ENCODE data around the gene CDK5RAP2. TPM values are rescaled to one million over a fixed set of nuclear protein-coding genes. Genes with fewer than 3 reads are reported as not detected.
A peak's percentile ranks its signal among the peaks of the same experiment; 100 is the strongest.
"Not testable (repeated sequence)": the region's sequence is repeated elsewhere in the genome, so short reads cannot be mapped to it uniquely, and the experiment has no call there.

CDK5RAP2 gene
- 10 to 100 TPM; 14.8 to 29.4 (median 21.6) TPM for total RNA-seq
- 10 to 100 TPM; 20.5 to 37.1 TPM for polyA plus RNA-seq

DNA sequence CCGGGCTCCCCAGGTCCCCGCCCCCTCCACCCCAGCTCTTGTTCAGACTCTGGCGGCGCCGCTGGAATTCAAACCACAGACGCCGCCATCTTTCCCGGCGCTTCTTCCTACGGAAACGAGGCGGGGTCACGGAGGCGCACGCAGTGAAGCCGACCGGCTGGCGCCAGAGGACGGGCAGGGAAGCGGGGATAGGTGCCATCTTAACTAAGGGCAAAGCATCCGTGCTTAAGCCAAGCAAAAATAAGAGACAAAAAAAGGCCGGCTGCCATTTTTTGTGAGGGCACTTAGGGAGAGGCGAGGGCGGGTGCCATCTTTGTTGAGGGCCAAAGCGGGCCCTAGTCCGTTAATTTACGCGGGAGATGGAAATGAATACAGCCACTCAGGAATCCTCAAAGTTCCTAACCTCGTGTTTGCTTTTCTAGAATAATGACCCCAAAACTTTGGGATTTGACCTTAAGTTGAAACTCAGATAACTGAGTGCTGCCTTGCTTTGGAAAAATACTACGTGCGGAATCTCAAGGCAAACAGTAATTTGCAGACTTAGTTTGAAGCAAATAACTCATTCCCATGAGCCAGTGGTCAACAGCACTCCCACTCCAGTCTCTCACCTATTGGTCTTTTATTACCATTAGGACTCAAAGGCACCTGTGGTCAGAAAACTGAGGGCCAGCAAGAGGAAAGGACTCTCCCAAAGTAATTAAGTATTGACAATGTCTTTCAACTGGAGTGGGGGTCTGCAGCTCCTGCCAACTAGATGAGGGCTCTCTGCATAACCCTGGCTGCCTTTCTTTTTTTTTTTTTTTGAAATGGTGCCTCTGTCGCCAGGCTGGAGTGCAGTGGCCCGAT is at the start of gene CDK5RAP2:
TSS of gene CDK5RAP2 (minus strand) at position 117 of the 846 bp plus-strand sequence. CDS start 189 bp downstream, outside the sequence.
- Histone ChIP-seq H3K9me3 (no peaks in the 10 kb centered on the region), H3K27ac (no peak within 1 kb of the TSS), H3K4me3 (peak within 1 kb of the TSS; percentile 73 to 94 (median 90)), H3K27me3 (no peaks in the 10 kb centered on the region), H3K4me1 (peaks cover 0 to 12% (median 6%) of the 10 kb centered on the region in 3 donors), H3K36me3 (no peaks in the 10 kb centered on the region)
- peak; percentile 93 to 97 (median 95) for DNase-seq
- 10% methylated on average over 33 of the region's 33 CpGs for WGBS, 2 donors
- TF ChIP-seq, protein P1, sequence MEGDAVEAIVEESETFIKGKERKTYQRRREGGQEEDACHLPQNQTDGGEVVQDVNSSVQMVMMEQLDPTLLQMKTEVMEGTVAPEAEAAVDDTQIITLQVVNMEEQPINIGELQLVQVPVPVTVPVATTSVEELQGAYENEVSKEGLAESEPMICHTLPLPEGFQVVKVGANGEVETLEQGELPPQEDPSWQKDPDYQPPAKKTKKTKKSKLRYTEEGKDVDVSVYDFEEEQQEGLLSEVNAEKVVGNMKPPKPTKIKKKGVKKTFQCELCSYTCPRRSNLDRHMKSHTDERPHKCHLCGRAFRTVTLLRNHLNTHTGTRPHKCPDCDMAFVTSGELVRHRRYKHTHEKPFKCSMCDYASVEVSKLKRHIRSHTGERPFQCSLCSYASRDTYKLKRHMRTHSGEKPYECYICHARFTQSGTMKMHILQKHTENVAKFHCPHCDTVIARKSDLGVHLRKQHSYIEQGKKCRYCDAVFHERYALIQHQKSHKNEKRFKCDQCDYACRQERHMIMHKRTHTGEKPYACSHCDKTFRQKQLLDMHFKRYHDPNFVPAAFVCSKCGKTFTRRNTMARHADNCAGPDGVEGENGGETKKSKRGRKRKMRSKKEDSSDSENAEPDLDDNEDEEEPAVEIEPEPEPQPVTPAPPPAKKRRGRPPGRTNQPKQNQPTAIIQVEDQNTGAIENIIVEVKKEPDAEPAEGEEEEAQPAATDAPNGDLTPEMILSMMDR (IDR thresholded peaks at IDR 0.05), result no peak
- peak; percentile 78 for FAIRE-seq
- peak; percentile 98 to 99 (median 98) for ATAC-seq
- intact Hi-C loops (cut with DNase I), result no loop called here

DNA sequence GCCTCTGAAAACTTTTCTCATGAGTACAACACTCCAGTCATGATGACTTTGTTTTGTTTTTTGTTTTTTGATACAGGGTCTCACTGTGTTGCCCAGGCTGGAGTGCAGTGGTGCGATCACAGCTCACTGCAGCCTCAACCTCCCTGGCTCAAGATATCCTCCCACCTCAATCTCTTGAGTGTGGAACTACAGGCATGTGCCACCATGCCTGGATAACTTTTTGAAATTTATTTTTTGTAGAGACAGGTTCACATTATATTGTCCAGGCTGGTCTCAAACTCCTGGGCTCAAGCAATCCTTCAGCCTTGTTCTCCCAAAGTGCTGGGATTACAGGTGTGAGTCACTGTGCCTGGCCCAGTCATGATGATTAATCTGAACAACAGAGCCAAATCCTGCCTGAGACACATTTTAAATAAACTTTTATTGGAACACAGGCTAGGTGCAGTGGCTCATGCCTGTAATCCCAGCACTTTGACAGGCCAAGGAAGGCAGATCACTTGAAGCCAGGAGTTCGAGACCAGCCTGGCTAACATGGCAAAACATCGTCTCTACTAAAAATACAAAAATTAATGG is 49.0 kb upstream of the CDK5RAP2 start:
- WGBS, 2 donors, result 94 to 95% methylated on average over 3 of the region's 3 CpGs
- Histone ChIP-seq H3K4me1 (peaks cover 18 to 19% (median 19%) of the 10 kb centered on the region in 3 donors), H3K27ac (peak overlapping the region in 1 of 4 donors; percentile 20)
- FAIRE-seq, H3K4me3 ChIP-seq, H3K27me3 ChIP-seq, H3K9me3 ChIP-seq, H3K36me3 ChIP-seq: not testable (repeated sequence)
- ATAC-seq (peak; percentile 63 to 72 (median 64)), DNase-seq (peak in 1 of 6 donors; percentile 32)
- intact Hi-C loops (cut with DNase I), result loop anchor here in 1 of 3 donors (10.0 kb wide), 1 partner anchor 76 kb away; no protein-coding TSS in a partner anchor

DNA sequence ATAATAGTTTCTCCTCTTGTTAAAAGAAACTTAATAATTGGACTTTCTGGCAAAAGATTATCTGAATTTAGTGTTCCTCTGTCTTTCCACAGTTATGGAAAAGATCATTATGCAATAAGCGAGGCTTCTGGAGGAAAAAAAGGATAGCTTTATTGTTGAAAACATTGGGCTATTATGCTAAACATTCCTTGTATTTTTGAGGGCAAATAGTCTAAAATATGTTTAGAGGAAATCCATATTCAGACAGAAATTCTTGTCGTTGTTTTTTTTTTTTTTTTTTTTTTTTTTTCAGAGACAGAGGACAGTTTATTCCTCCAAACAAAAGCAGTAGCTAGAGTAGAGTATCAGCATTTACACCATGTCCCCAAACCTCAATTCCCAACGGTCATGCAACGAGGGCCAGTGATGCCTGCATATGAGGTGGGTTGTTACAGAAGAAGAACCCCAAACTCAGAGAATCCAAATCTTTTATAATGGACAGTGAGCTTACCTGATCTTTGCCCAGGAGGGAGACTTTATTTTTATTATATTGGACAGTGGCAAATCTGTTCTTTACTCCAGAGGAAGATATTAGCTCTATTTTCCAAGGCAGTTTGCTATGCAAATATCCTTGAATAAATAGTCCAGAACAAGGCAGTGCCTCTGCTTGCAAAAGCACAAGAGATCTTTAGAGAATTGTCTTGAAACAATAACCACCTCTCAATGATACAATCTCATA is 48.4 kb upstream of the CDK5RAP2 start:
- intact Hi-C loops (cut with DNase I), result loop anchor here in 1 of 3 donors (10.0 kb wide), 1 partner anchor 76 kb away; no protein-coding TSS in a partner anchor
- ATAC-seq (peak in 3 of 4 donors; percentile 35 to 57 (median 55)), FAIRE-seq (no peak)

DNA sequence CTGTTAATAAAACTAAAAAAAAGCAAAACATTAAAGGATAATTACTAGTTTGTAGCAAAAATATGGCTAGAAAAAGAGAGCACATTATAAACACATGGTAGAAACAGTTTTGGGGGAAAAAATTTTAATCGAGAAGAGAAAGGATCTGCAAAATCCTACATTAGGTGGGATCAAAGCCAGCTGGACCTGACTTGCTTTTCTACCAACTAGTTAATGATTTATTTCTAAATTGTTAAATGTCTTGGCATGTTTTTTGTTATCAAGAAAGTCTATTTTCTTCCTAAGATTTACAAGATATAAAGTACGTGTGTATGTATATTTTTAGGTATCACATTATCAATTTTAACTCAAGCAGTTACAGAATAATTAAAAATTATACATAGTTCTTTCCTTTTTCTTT is 47.1 kb upstream of the CDK5RAP2 start:
- intact Hi-C loops (cut with DNase I), result loop anchor here in 1 of 3 donors (10.0 kb wide), 1 partner anchor 78 kb away; no protein-coding TSS in a partner anchor
- 14 to 15% methylated on average over 2 of the region's 2 CpGs for WGBS, 2 donors
- Histone ChIP-seq H3K4me3 (no peak overlapping the region), H3K27ac (peak overlapping the region in 1 of 4 donors; percentile 42), H3K4me1 (peaks cover 18 to 19% (median 19%) of the 10 kb centered on the region in 3 donors), H3K36me3 (no peaks in the 10 kb centered on the region), H3K27me3 (no peaks in the 10 kb centered on the region), H3K9me3 (no peaks in the 10 kb centered on the region)
- TF ChIP-seq, protein P1 (IDR thresholded peaks at IDR 0.05), result no peak
- no peak for DNase-seq
- FAIRE-seq, result no peak
- ATAC-seq, result peak; percentile 42 to 66 (median 52)

More for the DNA sequence above, 48.4 kb upstream of the CDK5RAP2 start:
- H3K36me3 ChIP-seq, result no peaks in the 10 kb centered on the region
- no peak overlapping the region for H3K4me3 ChIP-seq
- H3K27ac ChIP-seq, result peak overlapping the region in 1 of 4 donors; percentile 19
- 43 to 52% methylated on average over 4 of the region's 4 CpGs for WGBS, 2 donors
- no peaks in the 10 kb centered on the region for H3K9me3 ChIP-seq
- no peak for DNase-seq
- H3K4me1 ChIP-seq, result peaks cover 18 to 19% (median 19%) of the 10 kb centered on the region in 3 donors
- TF ChIP-seq, protein P1 (IDR thresholded peaks at IDR 0.05), result no peak
- H3K27me3 ChIP-seq, result no peaks in the 10 kb centered on the region

GRCh38 chr9:120626512-120626911 is 46.5 kb upstream of the CDK5RAP2 start:
- WGBS, 2 donors, result 27 to 49% methylated on average over 1 of the region's 1 CpG
- TF ChIP-seq, protein P1 (IDR thresholded peaks at IDR 0.05), result no peak
- ATAC-seq (peak in 2 of 4 donors; percentile 24 to 36), DNase-seq (no peak), FAIRE-seq (no peak)
- peak overlapping the region in 1 of 4 donors; percentile 42 for H3K27ac ChIP-seq
- H3K4me1 ChIP-seq, result peaks cover 18 to 19% (median 19%) of the 10 kb centered on the region in 3 donors
- no peak overlapping the region for H3K4me3 ChIP-seq
- intact Hi-C loops (cut with DNase I), result loop anchor here in 1 of 3 donors (10.0 kb wide), 1 partner anchor 78 kb away; no protein-coding TSS in a partner anchor
- H3K36me3 ChIP-seq, result no peaks in the 10 kb centered on the region
- H3K9me3 ChIP-seq, result no peaks in the 10 kb centered on the region
- H3K27me3 ChIP-seq, result no peaks in the 10 kb centered on the region
